Neural cell (in vitro differentiated cells): ENCODE results near the gene SLC37A2. TPM values are rescaled to one million over a fixed set of nuclear protein-coding genes. Genes with fewer than 3 reads are reported as not detected.

Experiments used
- H2AFZ ChIP-seq: fragments of 200-600, 300-800 bp; sonication (generic), shearing (Covaris generic); 2 replicates; pipeline ENCODE4 v1.6.0; 2014; ENCODE audit warnings: low read depth, mild to moderate bottlenecking, antibody characterized with exemption, low read length, moderate library complexity
- H3F3A ChIP-seq: fragments of 200-600 bp; shearing (Covaris generic); 2 replicates; pipeline ENCODE4 v1.6.1; 2016; ENCODE audit warnings: mild to moderate bottlenecking, moderate library complexity, mixed read lengths, antibody characterized with exemption, low read length; ENCODE audit not compliant: insufficient read depth, poor library complexity, severe bottlenecking
- H3K27ac ChIP-seq: fragments of 200-600, 300-800 bp; sonication (generic), shearing (Covaris generic); 2 replicates; pipeline ENCODE4 v1.5.1; 2014; ENCODE audit warnings: mild to moderate bottlenecking, low read length, moderate library complexity
- H3K27me3 ChIP-seq: fragments of 300-800, 200-600 bp; sonication (generic), shearing (Covaris generic); 2 replicates; pipeline ENCODE4 v1.6.0; 2014; ENCODE audit warnings: mild to moderate bottlenecking, low read depth, low read length, moderate library complexity; ENCODE audit not compliant: insufficient read depth
- H3K36me3 ChIP-seq: fragments of 300-800, 200-600 bp; sonication (generic), shearing (Covaris generic); 2 replicates; pipeline ENCODE4 v1.5.1; 2014; ENCODE audit warnings: mild to moderate bottlenecking, antibody characterized with exemption, low read length, moderate library complexity; ENCODE audit not compliant: insufficient read depth
- H3K4me2 ChIP-seq: fragments of 300-800, 200-600 bp; sonication (generic), shearing (Covaris generic); 2 replicates; pipeline ENCODE4 v1.6.0; 2014; ENCODE audit warnings: mild to moderate bottlenecking, low read length
- H3K4me3 ChIP-seq: fragments of 300-800, 200-600 bp; sonication (generic), shearing (Covaris generic); 2 replicates; pipeline ENCODE4 v1.5.1; 2014; ENCODE audit warnings: mild to moderate bottlenecking, low read length, moderate library complexity
- H3K79me2 ChIP-seq: fragments of 200-600 bp; shearing (Covaris generic); replicated peaks from 2 replicates; pipeline ENCODE4 v1.6.0; 2014; ENCODE audit warnings: mild to moderate bottlenecking, low read length, moderate library complexity; ENCODE audit not compliant: insufficient read depth
- H3K9ac ChIP-seq: fragments of 300-800, 200-600 bp; sonication (generic), shearing (Covaris generic); 2 replicates; pipeline ENCODE4 v1.6.1; 2016; ENCODE audit warnings: mild to moderate bottlenecking, low read length, mixed read lengths
- H3K9me2 ChIP-seq: fragments of 200-600 bp; shearing (Covaris generic); 2 replicates; pipeline ENCODE4 v1.6.1; 2016; ENCODE audit warnings: mild to moderate bottlenecking, low read length, mixed read lengths; ENCODE audit not compliant: insufficient read depth
- H3K9me3 ChIP-seq: fragments of 200-600, 300-800 bp; sonication (generic), shearing (Covaris generic); 2 replicates; pipeline ENCODE4 v1.6.1; 2016; ENCODE audit warnings: mild to moderate bottlenecking, mixed run types, low read length, moderate library complexity, mixed read lengths
- H4K20me1 ChIP-seq: fragments of 200-600 bp; shearing (Covaris generic); 2 replicates; pipeline ENCODE4 v1.6.1; 2016; ENCODE audit warnings: mild to moderate bottlenecking, mixed run types; ENCODE audit not compliant: insufficient read depth
- EP300 ChIP-seq: fragments of 450-650 bp; conservative IDR thresholded peaks from 2 replicates; pipeline ENCODE4 v1.6.1; 2014; ENCODE audit warnings: antibody characterized with exemption, mild to moderate bottlenecking, moderate library complexity; ENCODE audit not compliant: poor library complexity, severe bottlenecking
- EZH2 ChIP-seq: fragments of 200-600, 300-800 bp; shearing (Covaris generic), sonication (generic); IDR thresholded peaks from 2 replicates; pipeline ENCODE4 v1.6.1; 2014; ENCODE audit warnings: antibody characterized with exemption, low read length, borderline replicate concordance, mild to moderate bottlenecking; ENCODE audit not compliant: insufficient read depth, poor library complexity, severe bottlenecking
- MXI1 ChIP-seq: fragments of 450-650 bp; conservative IDR thresholded peaks from 2 replicates; pipeline ENCODE4 v1.6.1; 2014; ENCODE audit warnings: antibody characterized with exemption, mild to moderate bottlenecking; ENCODE audit not compliant: poor library complexity, severe bottlenecking
- POLR2AphosphoS5 ChIP-seq: IDR thresholded peaks from 2 replicates; pipeline ENCODE4 v1.6.1; 2012
- RAD21 ChIP-seq: fragments of 450-650 bp; conservative IDR thresholded peaks from 2 replicates; pipeline ENCODE4 v1.6.1; 2014; ENCODE audit warnings: antibody characterized with exemption, mild to moderate bottlenecking, moderate library complexity
- SMC3 ChIP-seq: fragments of 450-650 bp; conservative IDR thresholded peaks from 2 replicates; pipeline ENCODE4 v1.6.1; 2014; ENCODE audit warnings: antibody characterized with exemption, mild to moderate bottlenecking, moderate library complexity; ENCODE audit not compliant: poor library complexity
- TAF1 ChIP-seq: IDR thresholded peaks from 2 replicates; pipeline ENCODE4 v1.6.1; 2012; ENCODE audit warnings: low read depth
- polyA plus RNA-seq: library from polyadenylated mRNA; depleted of rRNA; stranded (reverse); fragments of >200 nt; gene quantifications from 2 replicates; pipeline ENCODE4 v1.2.3, GENCODE V29; 2014
- TF ChIP-seq, protein P1 (sequence below): IDR thresholded peaks from 2 replicates; pipeline ENCODE4 v1.6.1; 2012; ENCODE audit warnings: borderline replicate concordance
- TF ChIP-seq, protein P2 (sequence below): fragments of 450-650 bp; IDR thresholded peaks from 2 replicates; pipeline ENCODE4 v1.5.1; 2014; ENCODE audit warnings: antibody characterized with exemption, mild to moderate bottlenecking, moderate library complexity; ENCODE audit not compliant: poor library complexity, severe bottlenecking

Gene SLC37A2
- polyA plus RNA-seq, 1 donor from 2014 or later: 0.12 TPM

- Histone ChIP-seq H3K4me2 (no peak overlapping the region), H2AFZ (no peak overlapping the region), H3K27me3 (no peaks in the 10 kb centered on the region), H3K79me2 (no peaks in the 10 kb centered on the region), H4K20me1 (no peaks in the 10 kb centered on the region), H3K36me3 (no peaks in the 10 kb centered on the region), H3K4me3 (no peak overlapping the region), H3K9ac (no peak overlapping the region), H3K9me2 (no peaks in the 10 kb centered on the region), H3F3A (no peaks in the 10 kb centered on the region), H3K27ac (no peak overlapping the region), H3K9me3 (no peaks in the 10 kb centered on the region)
- TF ChIP-seq TAF1 (no peak), EP300 (no peak), EZH2 (no peak), MXI1 (no peak), RAD21 (no peak), POLR2AphosphoS5 (no peak), SMC3 (no peak)
- TF ChIP-seq, protein P1, sequence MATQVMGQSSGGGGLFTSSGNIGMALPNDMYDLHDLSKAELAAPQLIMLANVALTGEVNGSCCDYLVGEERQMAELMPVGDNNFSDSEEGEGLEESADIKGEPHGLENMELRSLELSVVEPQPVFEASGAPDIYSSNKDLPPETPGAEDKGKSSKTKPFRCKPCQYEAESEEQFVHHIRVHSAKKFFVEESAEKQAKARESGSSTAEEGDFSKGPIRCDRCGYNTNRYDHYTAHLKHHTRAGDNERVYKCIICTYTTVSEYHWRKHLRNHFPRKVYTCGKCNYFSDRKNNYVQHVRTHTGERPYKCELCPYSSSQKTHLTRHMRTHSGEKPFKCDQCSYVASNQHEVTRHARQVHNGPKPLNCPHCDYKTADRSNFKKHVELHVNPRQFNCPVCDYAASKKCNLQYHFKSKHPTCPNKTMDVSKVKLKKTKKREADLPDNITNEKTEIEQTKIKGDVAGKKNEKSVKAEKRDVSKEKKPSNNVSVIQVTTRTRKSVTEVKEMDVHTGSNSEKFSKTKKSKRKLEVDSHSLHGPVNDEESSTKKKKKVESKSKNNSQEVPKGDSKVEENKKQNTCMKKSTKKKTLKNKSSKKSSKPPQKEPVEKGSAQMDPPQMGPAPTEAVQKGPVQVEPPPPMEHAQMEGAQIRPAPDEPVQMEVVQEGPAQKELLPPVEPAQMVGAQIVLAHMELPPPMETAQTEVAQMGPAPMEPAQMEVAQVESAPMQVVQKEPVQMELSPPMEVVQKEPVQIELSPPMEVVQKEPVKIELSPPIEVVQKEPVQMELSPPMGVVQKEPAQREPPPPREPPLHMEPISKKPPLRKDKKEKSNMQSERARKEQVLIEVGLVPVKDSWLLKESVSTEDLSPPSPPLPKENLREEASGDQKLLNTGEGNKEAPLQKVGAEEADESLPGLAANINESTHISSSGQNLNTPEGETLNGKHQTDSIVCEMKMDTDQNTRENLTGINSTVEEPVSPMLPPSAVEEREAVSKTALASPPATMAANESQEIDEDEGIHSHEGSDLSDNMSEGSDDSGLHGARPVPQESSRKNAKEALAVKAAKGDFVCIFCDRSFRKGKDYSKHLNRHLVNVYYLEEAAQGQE: no peak
- TF ChIP-seq, protein P2, sequence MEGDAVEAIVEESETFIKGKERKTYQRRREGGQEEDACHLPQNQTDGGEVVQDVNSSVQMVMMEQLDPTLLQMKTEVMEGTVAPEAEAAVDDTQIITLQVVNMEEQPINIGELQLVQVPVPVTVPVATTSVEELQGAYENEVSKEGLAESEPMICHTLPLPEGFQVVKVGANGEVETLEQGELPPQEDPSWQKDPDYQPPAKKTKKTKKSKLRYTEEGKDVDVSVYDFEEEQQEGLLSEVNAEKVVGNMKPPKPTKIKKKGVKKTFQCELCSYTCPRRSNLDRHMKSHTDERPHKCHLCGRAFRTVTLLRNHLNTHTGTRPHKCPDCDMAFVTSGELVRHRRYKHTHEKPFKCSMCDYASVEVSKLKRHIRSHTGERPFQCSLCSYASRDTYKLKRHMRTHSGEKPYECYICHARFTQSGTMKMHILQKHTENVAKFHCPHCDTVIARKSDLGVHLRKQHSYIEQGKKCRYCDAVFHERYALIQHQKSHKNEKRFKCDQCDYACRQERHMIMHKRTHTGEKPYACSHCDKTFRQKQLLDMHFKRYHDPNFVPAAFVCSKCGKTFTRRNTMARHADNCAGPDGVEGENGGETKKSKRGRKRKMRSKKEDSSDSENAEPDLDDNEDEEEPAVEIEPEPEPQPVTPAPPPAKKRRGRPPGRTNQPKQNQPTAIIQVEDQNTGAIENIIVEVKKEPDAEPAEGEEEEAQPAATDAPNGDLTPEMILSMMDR: no peak
Observed at GRCh38 chr11:125093502-125093901, 30.4 kb downstream of the SLC37A2 start.

DNA sequence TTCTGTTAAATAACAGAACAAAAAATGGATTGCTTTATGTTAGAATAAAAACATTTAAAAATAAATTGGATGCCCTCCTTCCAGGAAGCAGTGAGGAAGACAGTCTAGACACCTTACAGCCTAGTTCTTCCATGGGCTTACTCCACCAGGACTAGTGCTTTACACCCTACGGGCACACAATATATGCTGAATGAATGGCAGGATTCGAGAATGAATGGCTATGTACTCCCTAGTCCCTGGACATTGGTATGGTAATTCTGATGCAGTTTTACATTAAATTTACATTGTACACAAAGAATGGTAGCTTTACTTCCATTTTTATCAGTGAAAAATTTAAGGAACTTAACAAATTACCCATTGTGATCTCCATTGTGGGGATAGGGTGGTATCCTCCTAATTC, 31.6 kb downstream of the SLC37A2 start:
- H3K36me3 ChIP-seq: no peaks in the 10 kb centered on the region
- H3K9me3 ChIP-seq: no peaks in the 10 kb centered on the region
- H3K27me3 ChIP-seq: no peaks in the 10 kb centered on the region
- H3K4me3 ChIP-seq: no peak overlapping the region
- no peaks in the 10 kb centered on the region for H3F3A ChIP-seq
- no peak overlapping the region for H3K9ac ChIP-seq
- H3K79me2 ChIP-seq: no peaks in the 10 kb centered on the region
- H4K20me1 ChIP-seq: no peaks in the 10 kb centered on the region
- TF ChIP-seq SMC3: no peak
- TF ChIP-seq, protein P1: no peak
- TF ChIP-seq, protein P2: no peak
- TF ChIP-seq EP300: no peak
- no peak for TF ChIP-seq RAD21
- no peak for TF ChIP-seq EZH2
- no peak for TF ChIP-seq POLR2AphosphoS5
- TF ChIP-seq MXI1: no peak
- TF ChIP-seq TAF1: no peak
- no peak overlapping the region for H3K27ac ChIP-seq
- no peaks in the 10 kb centered on the region for H3K9me2 ChIP-seq
- no peak overlapping the region for H3K4me2 ChIP-seq
- no peak overlapping the region for H2AFZ ChIP-seq
